ENCODE data around the gene MLLT10.
"Not testable (repeated sequence)": the region's sequence is repeated elsewhere in the genome, so short reads cannot be mapped to it uniquely, and the experiment has no call there.

MLLT10 gene

DNA sequence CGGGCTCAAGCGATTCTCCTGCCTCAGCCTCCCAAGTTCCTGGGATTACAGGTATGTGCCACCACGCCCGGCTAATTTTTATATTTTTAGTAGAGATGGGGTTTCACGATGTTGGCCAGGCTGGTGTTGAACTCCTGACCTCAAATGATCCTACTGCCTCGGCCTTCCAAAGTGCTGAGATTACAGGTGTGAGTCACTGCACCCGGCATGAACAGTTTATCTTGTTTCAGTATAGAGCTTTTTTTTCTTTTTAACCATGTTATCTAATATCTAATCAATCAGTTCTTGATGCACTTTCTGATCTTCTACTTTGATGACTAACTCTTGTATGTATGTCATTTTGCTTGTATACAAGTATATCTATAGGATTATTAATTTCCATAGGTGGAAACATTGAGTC is 54.1 kb downstream of the MLLT10 start:
- not testable (repeated sequence) for DNase-seq

DNA sequence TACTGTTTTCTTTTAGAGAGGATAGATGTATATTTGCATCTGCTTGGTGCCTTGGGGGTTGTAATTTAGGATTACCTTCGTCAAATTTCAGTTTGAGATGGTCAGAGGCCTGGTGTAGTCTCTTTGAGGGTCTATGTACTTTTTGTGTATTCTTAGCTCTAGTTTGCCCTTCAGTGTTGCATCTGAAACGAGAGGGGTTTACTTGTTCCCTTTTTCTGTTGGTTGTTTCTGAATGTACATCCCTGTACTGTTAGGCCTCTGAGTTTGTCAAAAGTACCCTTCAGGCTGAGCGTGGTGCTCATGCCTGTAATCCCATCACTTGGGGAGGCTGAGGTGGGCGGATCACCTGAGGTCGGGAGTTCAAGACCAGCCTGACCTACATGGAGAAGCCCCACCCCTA is 60.0 kb downstream of the MLLT10 start:
- DNase-seq: no peak

DNA sequence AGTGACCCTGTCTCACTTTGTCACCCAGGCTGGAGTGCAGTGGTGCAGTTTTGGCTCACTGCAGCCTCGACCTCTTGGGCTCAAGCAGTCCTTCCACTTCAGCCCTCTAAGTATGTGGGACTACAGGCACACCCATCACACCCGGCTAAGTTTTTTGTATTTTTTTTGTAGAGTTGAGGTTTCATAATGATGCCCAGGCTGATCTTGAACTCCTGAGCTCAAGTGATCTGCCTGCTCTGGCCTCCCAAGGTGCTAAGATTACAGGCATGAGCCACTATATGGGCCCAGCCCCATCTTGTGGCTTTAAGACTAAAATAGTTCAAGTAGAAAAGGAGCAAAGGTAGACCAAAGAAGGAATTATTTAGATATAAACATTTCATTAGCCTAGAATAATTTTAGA is 65.5 kb downstream of the MLLT10 start:
- DNase-seq: no peak

DNA sequence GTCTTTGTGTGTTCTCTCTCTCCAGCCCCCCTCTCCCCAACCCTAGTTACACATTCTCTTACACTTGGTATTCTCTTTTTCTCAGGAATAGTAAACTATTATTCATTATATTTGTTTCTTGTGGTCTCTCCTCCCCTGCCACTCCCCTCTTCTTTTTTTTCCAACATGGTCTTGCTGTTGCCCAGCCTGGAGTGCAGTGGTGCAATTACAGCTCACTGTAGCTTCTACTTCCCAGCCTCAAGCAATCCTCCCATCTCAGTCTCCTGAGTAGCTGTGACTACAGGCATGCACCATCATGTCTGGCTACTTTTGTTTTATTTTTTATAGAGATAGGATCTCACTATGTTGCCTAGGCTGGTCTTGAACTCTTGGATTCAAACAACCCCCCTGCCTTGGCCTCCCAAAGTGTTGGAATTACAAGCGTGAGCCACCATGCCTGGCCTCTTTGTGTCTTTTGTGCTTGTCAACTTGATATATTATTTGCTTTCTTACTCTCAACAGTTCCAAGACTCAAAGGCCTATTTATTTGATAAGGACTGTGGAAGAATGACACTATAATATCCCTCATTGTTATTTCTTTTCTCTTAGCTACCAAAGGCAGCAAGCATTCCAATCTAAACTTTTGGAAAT is 66.9 kb downstream of the MLLT10 start:
- no peak for DNase-seq

DNA sequence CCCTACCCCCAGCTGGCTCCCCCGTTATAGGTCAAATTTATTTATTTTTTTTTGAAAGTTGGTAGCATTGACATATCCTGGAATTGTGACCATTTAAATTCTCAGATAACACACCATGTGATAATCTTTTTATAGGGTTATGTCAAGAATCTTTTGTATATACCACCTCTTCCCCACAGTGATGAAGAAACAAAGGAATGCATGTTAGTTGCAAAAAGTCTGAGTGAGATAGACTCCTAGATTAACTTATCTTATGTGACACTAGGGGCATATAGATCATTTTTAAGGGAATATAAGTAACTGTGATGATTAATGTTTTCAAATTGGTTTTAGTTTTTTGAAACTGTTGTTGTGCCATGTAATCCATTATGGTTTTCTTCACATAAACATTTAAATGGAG is 68.3 kb downstream of the MLLT10 start:
- no peak for DNase-seq

DNA sequence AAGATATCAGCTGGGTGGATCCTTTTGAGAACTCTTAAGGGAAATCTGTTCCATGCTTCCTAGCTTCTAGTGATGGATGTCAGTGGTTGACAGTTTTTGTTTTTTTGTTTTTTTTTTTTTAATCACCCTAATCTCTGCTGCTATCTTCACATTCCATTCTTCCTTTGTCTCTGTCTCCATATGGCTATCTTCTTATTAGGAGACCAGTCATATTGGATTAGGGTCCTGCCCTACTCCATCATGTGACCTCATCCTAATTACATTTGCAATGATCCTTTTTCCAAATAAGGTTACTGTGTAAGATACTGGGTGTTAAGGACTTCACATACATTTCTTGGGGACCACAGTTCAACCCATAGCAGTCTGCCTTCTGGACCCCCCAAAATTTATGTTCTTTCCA is 69.7 kb downstream of the MLLT10 start:
- no peak for DNase-seq

DNA sequence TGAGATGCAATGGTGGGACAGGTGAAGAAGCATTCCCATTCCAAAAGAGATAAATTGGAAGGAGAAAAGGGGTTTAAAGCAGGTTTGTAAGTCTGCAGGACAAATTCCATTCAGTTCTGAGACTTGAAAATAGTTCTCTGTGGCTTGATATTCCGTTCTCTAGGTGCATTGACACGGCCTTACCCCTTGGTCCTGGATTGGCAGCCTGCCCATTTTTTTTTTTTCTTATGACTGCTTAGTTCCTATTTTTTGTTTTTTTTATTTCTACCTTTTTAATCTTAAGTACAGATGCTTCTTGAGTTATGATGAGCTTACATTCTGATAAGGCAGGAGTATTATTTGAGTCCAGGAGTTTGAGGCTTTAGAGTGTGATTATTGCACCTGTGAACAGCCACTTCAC is 70.6 kb downstream of the MLLT10 start:
- no peak for DNase-seq

DNA sequence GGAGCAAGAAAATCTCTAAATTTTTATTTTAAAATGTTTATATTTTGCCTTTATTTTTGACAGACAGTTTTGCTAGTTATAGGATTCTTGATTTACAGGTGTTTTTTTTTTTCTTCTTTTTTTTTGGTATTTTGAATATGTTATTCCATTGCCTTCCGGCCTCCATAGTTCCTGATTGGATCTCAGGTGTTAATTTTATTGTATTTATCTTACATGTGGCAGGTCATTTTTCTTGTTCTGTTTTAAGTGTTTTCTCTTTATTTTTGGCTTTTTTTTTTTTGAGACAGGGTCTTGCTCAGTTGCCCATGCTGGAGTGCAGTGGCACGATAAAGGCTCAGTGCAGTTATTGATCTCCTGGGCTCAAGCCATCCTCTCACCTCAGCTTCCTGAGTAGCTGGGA is 73.9 kb downstream of the MLLT10 start:
- DNase-seq: no peak

DNA sequence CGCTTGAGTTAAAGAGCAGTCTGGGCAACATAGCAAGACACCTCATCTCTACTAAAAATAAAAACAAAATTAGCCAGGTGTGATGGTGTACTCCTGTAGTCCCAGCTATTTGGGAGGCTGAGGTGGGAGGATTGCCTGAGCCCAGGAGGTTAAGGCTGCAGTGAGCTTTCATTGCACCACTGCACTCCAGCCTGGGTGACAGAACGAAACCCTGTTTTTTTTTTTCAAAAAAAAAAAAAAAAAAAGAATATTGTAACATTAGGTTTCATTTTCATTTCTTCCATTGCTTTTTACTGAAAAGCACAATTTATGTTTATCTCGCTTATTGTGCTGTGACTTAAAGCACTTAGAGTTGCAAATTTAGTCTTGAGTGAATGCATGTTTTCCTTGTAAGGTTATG is 80.0 kb downstream of the MLLT10 start:
- no peak for DNase-seq

DNA sequence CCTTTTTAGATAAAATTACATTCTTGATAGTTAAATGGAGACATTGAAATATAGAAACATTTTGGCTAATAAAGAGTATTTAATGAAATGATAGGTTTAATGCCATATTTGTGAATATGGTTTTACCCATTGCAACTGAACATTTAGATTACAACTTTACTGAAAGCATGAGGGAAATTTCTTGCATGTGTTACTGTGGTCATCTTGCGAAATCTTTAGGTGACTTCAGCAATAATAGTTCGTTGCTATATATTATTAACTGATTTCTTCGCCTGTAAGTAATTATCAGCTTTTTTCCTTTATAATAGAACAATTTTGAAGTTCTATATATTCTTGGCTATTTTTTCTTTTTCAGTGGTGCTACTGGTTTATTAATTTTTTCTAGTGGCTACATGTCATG is 83.2 kb downstream of the MLLT10 start:
- no peak for DNase-seq

DNA sequence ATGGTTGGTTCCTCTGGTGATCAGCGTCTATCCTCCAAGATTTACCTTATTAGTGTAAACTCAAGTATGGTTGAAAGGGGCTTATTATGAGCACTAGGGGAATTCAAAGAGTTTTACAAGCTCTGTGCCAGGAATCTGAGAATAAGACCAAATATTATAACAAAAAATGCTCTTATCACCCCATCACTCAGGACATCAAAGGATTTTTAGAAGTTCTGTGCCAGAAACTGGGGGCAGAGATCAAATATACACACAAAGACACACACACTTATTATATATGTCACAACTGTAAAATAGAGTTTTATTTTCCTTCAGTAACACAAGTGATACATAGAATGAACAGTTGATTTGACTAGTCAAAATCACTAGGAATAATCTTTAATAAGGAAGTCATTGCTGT is 89.3 kb downstream of the MLLT10 start:
- no peak for DNase-seq

DNA sequence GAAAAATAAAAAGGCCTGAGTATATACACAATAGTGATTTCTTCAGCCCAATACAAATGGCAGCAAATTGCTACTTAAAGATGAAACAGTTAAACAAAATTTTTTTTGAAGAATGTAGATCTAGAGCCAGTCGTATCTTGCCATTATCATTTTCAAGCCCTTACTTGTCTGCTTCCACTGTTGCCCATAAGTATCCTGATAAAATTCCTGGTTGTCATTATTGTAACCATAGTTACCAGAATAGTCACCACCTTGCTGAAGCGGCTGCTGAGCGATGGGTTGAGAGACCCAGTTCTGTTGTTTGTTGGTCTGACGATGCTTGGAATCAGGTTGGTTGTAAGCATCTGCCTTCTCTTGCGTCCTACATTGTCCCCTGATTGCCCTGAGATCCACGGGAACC is 90.4 kb downstream of the MLLT10 start:
- not testable (repeated sequence) for DNase-seq

DNA sequence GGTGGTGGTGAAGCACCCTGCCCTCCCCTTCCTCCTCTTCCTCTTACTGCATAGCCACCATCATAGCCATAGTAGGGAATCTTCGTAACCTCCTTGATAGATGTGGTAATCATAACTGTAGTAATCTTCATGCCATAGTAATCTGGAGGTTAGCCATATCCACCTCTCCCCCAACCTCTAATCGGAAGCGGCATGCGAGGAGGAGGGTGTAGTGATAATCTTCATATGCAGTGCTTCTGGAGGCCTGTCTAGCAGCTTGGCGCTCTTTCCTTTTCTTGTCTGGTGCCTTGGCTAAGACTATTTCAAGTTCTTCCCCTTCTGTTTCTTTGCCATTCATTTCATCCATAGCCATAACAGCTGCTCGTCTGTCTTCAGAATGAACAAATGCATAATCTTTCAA is 90.9 kb downstream of the MLLT10 start:
- no peak for DNase-seq

DNA sequence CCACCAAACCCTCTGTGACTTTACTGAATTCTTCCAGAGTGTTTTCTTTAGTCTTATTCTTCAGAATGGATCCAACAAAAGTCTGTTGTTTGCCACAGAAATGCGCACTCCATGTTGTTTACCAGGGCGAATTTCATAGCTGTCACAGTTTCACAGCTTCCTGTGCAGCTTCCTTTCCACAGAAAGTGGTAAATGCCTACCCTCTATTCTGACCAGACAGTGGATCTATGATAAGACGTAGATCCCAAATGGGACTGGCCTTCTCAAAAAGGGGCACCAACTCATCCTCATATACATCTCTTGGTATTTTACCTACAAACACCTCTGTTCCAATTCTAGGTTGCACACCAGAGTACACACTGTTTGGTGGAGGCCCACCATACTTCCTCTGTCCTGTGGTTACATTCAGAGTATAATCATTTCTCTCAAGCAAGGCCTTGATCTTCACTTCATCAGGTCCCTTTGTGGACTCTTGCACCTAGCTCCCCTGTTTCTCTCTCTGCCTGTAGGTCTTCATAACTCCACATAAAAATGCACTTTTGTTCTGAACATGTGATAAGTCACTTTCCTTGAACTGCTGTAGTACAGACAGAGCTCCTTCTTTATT is 91.7 kb downstream of the MLLT10 start:
- no peak for DNase-seq

DNA sequence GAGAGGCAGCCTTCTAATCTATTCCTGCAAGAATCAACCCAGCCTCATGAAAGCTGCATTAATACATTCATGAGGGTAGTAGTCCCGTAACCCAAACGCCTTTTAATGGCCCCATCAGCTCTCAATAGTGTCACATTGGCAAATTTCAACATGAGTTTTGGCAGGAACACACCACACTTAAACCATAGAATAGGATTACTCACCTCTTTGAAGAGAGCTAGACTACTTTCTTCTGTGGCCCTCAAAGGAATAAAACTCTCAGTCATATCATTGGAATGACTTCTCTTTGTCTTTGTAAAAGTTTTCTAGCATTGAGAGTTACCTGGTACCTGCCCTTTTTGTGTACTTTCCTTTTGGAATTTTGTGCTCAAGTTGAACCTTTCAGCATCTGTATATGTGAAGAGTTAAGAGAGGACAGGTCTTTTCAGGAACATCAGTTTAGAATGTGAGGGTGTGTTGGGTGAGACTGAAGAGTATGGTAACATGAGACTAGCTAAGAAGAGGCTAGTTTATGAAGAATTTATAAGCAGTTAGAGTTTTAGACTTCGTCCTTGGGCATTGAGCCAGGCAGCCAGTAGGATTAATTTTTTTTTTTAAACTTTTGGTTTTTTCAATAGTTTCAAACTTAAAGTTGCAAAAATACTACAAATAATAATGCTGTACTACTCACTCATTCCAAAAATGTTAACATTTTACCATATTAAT is 92.6 kb downstream of the MLLT10 start:
- DNase-seq: no peak

DNA sequence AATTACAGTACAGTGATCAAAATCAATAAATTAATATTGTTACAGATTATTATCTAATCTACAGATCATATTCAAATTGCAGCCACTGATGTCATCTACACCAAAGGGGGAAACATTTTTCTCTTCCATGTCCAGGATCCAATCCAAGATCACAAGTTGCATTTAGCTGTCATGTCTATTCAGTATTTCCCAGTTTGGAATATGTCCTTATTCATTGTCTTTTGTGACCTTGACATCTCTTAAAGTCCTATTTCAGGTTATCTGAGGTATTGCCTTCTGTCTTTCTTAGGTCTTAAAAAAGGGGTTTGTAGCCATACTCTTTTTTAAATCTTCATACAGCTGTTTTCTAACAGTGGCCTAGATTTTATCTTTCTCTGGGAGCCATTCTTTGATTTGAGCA is 93.3 kb downstream of the MLLT10 start:
- DNase-seq: no peak

DNA sequence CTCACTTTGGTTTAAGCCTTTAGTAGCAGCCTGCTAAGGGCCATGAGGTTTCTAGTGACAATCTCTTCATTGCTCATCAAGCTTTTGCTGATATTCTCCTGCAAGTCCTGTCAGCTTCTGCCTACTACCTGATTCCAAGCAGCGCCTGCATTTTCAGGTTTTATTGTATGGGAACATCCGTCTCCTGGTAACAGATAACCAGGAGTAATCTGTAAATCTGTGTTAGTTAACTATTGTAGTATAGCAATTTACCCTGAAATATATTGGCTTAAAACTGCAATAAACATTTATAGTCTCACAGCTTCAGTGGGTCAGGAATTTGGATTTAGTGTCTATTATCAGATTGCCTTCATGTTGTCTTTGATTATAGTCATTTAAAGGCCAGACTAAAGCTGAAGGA is 94.0 kb downstream of the MLLT10 start:
- DNase-seq: no peak

DNA sequence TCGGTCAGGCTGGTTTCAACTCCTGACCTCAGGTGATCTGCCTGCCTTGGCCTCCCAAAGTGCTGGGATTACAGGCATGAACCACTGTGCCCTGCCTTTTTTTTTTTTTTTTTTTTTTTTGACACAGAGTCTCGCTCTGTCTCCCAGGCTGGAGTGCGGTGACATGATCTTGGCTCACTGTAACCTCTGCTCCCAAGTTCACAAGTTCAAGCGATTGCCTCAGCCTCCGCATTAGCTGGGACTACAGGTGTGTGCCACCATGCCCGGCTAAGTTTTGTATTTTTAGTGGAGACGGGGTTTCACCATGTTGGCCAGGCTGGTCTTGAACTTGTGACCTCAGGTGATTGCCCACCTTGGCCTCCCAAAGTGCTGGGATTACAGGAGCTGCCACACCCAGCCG is 94.6 kb downstream of the MLLT10 start:
- not testable (repeated sequence) for DNase-seq

DNA sequence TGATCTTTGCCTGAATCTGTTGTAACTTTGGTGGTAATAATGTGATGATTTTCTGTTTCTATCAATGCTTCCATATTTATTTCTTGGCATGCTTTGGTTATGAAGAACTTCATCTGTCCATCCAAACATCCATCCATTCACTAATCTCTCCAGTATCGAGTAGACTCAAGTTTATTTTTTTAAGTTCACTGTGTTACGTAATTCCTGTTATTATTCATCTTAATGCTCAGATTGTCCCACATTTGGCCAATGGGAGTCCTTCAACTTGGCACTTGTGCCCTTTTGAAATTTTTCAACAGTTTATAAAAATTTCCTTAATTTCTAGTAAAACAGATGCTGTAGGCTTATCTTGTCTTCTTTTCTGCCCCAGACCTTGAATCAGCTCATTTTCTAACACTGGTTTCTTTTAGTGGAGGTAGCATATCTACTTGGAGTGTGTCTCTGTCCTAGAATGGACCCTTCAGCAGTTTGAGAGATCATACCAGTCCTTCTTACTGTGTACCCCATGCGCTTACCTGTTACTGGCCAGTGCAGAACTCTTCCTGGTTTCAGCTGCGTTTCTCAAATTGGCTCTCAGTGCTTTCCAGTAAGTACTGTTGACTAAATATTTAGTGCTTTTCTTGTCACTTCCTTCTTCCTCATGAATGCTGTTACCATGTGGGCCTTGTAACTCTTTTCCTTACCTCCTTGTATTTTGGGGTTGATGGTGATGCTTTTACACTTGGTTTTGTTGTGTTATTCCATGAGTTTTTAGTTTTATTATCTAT is 100.8 kb downstream of the MLLT10 start:
- DNase-seq: no peak

DNA sequence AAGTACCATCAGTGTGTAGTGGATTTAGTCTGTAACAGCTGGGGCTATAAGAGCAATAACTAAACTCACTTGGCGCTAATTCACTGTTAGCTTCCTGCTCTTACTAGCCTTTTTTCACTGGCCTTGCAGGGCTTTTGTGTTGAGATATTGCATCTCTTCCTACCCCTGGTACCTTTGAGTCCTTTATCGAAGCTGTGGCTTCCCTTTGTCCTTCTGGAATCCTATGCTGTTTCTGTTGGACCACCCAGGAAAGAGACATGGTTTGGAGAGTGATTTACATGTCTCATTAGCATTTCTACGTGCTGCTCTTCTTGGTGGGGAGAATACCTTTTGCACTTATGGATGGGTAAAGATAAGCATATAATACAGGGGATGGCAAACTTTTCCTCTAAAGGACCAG is 103.8 kb downstream of the MLLT10 start:
- DNase-seq: no peak

DNA sequence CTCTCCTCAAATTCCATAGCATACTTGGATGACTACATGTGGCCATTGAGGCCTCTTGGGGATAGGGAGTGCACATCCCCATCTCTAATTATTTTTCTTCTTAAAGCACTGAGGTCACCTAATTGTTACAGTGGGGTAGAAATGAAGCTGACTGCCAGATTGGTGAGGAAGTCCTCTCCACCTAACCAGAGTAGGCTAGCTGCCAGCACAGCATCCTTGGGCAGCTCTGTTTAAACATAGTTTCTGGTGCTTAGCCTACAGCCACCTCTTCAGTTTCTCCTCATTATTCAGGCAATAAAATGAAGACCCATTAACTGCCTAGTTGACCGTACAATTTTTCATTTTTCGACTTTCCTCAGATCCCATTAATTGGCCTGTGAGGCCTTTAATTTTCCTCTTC is 104.6 kb downstream of the MLLT10 start:
- no peak for DNase-seq

DNA sequence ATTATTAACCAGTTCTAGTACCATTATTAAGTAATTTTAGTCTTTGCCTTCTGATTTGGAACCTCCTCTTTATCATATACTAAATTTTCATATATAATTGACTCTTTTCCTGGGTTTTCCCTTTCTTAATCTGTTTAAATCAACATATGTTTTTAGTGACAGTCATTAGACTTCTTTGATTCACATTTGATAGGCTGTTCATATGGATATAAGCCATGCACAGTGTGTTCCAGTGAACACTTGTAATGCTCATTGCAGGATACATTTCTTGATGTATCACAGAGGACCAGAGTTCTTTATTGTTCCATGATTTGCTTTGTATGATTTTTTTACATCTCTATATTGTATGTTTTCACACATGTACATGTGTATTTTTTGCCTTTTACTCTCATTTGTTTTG is 114.0 kb downstream of the MLLT10 start:
- no peak for DNase-seq

DNA sequence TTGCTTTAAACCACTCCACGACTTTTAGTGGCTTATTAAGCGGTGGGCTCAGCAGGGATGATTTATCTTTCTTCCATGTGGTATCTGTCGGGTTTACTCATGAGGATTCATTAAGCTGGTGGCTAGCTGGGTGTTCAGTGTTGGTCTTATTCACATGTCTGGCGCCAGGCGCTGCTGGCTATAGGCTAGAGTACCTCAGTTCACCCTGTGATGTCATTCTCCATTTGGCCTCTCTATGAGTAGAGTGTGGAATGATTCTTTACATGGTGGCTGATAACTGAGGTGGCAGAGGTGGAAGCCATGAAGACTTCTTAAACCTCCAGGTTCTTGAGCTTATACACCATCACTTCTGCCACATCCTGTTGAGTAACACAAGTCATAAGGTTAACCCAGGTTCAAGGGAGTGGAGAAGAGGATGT is 115.4 kb downstream of the MLLT10 start:
- DNase-seq: peak; percentile 3

DNA sequence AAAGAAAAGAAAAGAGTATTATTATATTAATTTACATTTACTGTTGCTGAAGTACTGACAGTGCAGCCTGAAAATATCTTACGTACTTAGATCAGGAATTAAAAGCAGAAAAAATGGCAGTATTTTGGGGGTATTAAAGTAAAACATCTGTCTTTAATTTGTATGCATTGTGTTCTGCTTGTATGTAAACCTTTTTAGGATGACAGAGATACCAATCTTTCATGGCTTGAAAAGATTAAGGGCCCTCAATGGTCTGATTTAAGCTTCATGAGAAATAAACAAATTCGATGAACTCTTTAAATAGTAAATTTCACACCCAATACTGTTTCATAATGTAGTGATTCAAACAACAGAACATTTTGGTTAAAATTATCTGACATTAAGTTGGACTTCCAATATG is 116.3 kb downstream of the MLLT10 start:
- no peak for DNase-seq
